ENCODE measurements around the gene HBB.

HBB gene

GRCh38 chr11:5246772-5247471 lies 20.1 kb upstream of the HBB start:
- DNase-seq, result no peak

GRCh38 chr11:5245155-5245554 lies 18.3 kb upstream of the HBB start:
- DNase-seq, result no peak

DNA sequence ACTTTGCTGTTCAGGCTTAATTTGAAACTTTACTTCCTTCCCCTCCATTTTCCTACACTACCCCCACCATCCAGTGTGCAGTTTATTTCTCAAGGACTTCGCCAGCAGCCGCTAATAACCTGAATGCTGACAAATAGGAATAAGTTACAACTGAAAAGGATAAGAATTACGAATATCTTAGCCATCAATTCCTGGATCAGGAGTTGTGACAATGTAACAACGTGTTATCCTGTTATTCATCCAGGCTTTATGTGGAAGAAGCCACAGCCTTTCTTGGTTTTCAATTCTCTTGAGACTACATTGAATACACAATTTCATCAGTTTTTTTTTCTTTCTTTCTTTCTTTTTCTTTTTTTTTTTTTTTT lies 16.9 kb upstream of the HBB start:
- no peak for DNase-seq

DNA sequence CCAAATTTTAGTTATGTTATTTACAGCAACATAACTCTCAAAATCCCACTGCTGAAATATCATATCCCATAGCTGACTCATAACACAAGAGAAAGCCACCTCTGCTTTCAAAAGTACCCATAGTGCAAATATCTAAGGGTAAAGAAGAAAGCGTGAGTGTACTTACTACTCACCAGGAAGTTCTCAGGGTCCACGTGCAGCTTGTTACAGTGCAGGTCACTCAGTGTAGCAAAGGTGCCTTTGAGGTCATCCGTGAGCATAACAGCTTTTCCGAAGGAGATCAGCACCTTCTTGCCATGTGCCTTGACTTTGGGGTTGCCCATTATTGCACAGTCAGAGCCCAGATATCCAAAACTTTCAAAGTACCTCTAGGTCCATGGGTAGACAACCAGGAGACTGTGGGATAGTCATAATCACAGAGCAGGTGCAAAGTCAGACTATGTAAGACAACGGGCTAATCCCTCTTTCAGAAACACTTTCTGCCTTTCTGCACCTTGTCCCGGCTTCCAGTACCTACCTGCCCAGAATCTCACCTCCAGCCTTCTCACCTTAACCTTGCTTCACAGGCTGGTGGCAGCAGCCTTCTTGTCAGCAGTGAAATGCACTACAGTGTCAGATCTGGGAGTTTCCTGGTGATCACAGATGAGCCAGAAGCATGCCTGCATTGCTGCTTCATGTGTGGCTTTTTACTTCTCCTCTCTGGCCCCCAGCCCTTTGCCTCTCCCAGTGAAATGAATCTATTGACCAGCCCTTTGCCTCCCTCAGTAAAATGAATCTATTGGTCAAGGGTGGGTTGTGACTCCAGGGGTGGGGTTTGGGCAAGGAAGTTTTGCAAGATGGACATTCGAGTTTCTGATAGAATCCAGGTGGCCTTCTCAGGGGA lies 16.3 kb upstream of the HBB start:
- DNase-seq, result no peak

- DNase-seq, result no peak
Observed at GRCh38 chr11:5242208-5242607, 15.3 kb upstream of the HBB start.

GRCh38 chr11:5241458-5241857 lies 14.6 kb upstream of the HBB start:
- no peak for DNase-seq

- DNase-seq, result no peak
Observed at GRCh38 chr11:5240458-5240857, 13.6 kb upstream of the HBB start.

DNA sequence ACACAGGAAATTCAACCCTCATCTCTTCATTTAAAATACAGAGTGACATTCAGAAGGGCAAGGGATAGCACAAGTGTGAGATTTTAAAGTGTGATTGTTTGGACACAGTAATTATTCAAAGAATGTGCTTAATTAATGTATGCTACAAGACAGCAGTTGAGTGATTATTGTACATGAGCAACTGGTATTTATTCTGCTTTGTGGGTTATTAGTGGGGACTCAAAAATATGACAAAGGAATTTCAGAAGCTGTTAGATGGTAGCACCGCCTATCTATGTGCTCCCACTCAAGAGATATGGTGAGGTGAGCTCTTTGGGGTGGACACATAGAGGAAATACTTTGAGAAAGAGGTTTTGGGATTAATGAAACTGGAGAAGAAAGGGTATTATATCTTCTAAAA lies 13.2 kb upstream of the HBB start:
- DNase-seq, result no peak

- DNase-seq, result no peak
Observed at GRCh38 chr11:5239046-5239445, 12.2 kb upstream of the HBB start.

GRCh38 chr11:5238486-5238885 lies 11.6 kb upstream of the HBB start:
- DNase-seq, result no peak

DNA sequence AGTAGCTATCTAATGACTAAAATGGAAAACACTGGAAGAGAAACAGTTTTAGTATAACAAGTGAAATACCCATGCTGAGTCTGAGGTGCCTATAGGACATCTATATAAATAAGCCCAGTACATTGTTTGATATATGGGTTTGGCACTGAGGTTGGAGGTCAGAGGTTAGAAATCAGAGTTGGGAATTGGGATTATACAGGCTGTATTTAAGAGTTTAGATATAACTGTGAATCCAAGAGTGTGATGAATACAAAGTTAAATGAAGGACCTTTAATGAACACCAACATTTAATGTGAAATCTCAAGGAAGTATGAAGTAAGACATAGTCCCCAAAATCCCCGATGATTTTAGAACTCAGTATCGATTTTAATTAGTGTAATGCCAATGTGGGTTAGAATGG lies 10.5 kb upstream of the HBB start:
- DNase-seq, result no peak

DNA sequence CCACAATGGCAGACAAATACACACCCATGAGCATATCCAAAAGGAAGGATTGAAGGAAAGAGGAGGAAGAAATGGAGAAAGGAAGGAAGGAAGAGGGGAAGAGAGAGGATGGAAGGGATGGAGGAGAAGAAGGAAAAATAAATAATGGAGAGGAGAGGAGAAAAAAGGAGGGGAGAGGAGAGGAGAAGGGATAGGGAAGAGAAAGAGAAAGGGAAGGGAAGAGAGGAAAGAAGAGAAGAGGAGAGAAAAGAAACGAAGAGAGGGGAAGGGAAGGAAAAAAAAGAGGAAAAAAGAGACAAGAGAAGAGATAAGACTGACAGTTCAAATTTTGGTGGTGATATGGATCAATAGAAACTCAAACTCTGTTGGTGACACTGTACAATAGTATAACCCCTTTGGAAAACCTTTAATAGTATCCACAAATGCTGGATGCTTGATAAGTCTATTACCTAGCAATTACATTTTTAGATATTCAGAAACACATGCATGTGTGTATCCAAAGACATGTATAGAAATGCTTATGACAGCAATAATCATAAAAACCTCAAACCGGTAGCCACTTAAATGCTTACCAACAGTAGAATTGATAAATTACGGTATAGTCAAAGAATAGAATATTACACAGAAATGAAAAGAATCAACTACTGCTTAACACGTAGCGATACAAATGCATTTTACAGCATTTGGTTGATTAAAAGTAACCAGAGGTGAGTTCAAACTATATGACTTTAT lies 8.7 kb upstream of the HBB start:
- DNase-seq, result no peak

DNA sequence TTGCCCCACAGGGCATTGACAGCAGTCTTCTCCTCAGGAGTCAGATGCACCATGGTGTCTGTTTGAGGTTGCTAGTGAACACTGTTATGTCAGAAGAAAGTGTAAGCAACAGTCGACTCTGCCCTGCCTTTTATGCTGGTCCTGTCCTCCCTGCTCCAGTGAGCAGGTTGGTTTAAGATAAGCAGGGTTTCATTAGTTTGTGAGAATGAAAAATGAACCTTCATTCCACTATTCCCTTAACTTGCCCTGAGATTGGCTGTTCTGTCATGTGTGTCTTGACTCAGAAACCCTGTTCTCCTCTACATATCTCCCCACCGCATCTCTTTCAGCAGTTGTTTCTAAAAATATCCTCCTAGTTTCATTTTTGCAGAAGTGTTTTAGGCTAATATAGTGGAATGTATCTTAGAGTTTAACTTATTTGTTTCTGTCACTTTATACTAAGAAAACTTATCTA lies 7.5 kb upstream of the HBB start, which contains the start of gene HBD:
Gene HBD (minus strand): TSS at position 103 of the 454 bp plus-strand sequence. CDS start 50 bp downstream, at position 53.
- DNase-seq, result no peak

GRCh38 chr11:5233307-5233706 lies 6.4 kb upstream of the HBB start:
- no peak for DNase-seq

DNA sequence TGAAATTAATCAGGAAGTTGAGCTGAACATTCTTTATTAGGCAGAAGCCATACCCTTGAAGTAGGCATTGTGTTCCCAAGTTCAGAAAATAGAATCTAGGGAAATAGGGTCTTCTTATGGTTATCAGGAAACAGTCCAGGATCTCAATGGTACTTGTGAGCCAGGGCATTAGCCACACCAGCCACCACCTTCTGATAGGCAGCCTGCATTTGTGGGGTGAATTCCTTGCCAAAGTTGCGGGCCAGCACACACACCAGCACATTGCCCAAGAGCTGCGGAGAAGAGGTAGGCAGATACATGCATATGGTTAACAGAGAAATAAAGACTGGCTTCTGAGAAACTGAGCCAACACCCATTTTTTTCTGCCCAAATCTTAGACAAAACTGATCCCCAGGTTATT lies 6.0 kb upstream of the HBB start:
- DNase-seq, result no peak

DNA sequence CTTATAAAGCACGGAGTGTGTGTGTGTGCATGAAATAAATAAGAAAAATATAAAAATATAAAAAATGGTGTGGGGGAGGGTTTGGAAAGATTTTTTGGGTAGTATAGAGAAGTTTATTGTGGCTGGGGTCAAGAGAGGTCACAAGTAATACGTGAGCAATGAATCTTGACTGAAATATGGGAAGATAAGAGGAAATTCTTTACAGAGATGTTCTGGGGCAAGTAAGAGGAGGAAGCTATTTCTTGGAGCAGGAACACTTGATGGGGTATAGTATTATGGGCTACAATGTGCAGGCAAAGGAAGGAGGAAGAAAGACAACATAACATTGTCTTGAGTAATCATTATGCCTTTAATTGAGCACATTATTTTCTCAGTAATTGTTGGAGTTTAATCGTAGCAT lies 5.3 kb upstream of the HBB start:
- DNase-seq, result no peak

DNA sequence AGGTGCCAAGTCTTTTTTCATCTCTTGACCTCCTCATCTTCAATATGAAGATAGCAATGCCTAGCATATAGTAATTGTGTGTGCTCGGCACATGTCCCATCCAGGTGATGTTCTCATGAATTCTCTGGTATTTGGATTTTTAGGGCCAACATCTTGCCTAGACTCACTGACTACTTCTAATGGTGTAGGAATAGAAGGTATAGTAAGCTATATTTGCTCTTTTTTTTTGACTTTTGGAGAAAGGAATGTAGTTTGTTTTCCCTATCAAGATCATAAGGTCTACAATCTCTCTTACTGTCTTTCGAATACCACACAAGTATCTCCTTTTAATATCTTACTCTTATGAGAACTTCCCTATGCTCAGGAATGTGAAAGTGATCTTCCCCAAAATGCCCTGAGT lies 4.2 kb upstream of the HBB start:
- no peak for DNase-seq

DNA sequence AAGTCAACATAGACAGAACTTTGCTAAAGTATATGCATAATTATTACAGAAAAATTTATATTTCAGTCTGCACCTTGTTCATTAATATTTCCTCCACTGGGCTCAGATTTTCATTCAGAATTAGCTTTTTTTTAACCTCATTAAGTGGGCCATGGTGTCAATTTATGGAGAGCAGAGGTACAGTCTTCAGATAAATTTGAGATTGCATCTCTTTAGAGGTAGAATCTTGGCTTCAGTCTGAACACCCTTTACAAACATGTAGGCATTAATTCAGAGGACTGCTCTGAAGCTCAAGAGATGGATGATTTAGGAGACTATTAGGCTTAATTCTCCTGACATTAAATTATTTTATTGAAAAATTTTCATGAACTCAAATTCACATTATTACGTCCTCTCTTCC lies 3.4 kb upstream of the HBB start:
- DNase-seq, result no peak

DNA sequence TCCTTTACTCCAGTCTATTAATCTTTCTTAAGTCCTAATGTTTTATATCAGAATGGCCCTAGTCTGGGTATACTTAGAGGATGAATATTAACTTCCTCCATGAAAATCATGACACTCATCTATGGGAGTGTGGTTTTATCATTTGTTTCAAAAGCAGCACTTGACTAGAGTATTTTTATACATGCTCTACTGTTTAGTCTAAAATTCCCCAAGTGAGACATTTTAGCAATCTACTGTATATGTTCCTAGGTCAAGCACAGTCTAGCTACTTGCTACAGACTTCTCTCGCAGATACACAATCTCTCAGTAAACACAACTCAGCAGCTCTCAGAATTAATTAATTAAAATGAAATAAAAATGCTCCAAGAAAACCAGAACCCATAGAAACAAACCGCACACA lies 2.9 kb upstream of the HBB start:
- no peak for DNase-seq

- no peak for DNase-seq
Observed at GRCh38 chr11:5229356-5229755, 2.5 kb upstream of the HBB start.

DNA sequence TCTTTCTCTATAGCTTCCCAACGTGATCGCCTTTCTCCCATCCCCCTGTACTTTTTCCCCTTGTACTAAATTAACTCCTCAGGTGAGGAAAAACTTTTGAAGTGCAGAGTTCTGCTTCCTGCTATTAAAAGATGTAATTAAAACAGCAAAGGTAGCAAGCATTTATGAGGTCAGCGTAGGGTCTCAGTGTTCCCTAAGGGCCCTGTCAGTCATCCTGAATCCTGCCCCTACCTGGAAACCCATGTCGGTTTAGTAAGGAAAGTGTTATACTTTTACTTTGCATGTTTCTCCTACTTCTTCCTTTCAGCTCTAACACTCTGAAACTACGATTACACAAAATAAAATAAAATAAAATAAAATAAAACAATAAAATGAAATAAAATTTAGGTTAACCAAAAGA lies 1.3 kb upstream of the HBB start:
- no peak for DNase-seq

- DNase-seq, result no peak
Observed at GRCh38 chr11:5227681-5228080, 810 bp upstream of the HBB start.

DNA sequence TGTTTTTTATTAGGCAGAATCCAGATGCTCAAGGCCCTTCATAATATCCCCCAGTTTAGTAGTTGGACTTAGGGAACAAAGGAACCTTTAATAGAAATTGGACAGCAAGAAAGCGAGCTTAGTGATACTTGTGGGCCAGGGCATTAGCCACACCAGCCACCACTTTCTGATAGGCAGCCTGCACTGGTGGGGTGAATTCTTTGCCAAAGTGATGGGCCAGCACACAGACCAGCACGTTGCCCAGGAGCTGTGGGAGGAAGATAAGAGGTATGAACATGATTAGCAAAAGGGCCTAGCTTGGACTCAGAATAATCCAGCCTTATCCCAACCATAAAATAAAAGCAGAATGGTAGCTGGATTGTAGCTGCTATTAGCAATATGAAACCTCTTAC lies 1.4 kb downstream of the HBB start:
- DNase-seq, result no peak

All from NCI-H69 (cell line).